SW480 (cell line): ENCODE data around the gene CDS1.
A peak's percentile ranks its signal among the peaks of the same experiment; 100 is the strongest.
"Not testable (repeated sequence)": the region's sequence is repeated elsewhere in the genome, so short reads cannot be mapped to it uniquely, and the experiment has no call there.

ENCODE experiments used
- DNase-seq: peaks from one replicate; pipeline ENCODE4 v3.0.0-alpha.2; 2016; ENCODE audit warnings: low spot score

The CDS1 gene

DNA sequence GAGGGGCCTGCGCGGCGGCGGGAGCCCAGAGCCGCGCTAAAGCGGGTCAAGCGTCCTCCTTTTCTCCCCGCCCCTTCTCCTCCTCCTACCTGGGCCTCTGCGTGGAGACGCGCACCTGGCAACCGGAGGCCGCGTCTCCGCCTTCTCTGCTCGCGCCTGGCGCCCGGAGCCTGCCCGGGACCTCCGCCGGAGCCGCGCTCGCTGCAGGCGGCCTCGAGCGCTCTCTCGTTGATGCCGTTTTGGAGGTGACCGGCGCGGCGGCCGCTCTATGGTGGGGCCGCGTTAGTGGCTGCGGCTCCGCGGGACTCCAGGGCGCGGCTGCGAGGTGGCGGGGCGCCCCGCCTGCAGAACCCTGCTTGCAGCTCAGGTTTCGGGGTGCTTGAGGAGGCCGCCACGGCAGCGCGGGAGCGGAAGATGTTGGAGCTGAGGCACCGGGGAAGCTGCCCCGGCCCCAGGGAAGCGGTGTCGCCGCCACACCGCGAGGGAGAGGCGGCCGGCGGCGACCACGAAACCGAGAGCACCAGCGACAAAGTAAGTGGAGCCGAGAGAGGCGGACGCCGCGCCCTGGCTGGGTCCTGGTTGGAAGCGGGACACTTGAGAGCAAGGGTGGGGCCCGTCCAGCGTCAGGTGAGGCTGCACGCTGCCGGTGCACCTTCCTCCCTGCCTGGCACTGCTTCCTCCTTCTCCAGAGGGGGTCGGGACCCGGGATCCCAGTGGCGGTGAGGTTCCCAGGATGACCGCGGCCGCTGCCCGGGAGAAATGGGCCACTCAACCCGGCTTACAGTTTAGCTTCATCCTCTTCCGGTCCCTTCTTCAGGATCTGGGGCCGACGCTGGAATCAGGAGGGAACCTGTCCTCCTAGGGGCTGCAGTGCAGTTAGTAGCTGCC, at the start of gene CDS1:
CDS1 (plus strand) TSS at position 140 of the 888 bp plus-strand sequence; CDS start at position 415, 275 bp downstream.
- peak; percentile 66 for DNase-seq

DNA sequence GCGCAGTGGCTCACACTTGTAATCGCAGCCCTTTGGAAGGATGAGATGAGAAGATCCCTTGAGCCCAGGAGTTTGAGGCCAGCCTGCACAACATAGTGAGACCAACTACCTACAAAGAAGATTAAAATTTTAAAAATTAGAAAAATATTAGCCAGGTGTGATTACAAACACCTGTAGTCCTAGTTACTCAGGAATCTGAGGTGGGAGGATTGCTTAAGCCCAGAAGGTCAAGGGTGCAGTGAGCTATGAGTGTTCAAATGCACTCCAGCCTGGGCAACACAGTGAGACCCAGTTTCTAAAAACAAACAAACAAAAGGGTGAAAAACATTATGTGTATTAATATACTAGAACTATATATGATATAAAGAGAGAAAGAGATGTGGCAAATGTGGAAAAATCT, 47.0 kb upstream of the CDS1 start:
- no peak for DNase-seq

- DNase-seq = no peak
These were observed 37.8 kb upstream of the CDS1 start for GRCh38 chr4:84545093-84545492.

- no peak for DNase-seq
These were observed 35.7 kb upstream of the CDS1 start for GRCh38 chr4:84547211-84547610.

DNA sequence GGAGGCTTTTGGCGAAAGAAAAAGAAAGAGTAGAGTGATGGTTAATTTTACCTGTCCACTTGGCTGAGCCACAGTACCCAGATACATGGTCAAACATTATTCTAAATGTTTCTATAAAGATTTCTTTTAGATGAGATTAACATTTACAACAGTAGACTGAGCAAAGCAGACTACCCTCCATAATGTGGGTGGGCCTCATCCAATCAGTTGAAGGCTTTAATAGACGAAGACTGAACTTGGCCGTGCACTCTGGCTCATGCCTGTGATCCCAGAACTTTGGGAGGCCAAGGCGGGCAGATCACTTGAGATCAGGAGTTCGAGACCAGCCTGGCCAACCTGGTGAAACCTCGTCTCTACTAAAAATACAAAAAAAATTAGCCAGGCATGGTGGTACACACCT, 33.7 kb upstream of the CDS1 start:
- DNase-seq = not testable (repeated sequence)

DNA sequence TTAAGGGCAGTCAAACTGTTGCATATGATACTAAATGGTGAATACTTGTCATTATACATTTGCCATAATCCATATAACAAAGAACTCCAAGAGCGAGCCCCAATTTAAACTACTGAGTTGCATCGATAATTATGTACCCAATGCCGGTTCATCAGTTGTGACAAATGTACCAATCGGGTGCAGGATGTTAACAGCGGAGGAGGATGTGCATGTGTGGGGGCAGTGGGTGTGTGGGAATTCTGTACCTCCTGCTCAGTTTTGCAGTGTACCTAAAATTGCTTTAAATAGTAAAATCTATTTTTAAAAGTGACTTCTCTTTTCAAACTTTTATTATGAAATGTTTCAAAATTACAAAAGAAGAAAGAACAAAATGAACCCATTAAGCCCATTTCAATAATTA, 20.8 kb upstream of the CDS1 start:
- DNase-seq = no peak

GRCh38 chr4:84563002-84563401, 19.9 kb upstream of the CDS1 start:
- DNase-seq = no peak

GRCh38 chr4:84565951-84566350, 17.0 kb upstream of the CDS1 start:
- no peak for DNase-seq

- no peak for DNase-seq
These were observed 14.4 kb upstream of the CDS1 start for GRCh38 chr4:84568496-84568895.

DNA sequence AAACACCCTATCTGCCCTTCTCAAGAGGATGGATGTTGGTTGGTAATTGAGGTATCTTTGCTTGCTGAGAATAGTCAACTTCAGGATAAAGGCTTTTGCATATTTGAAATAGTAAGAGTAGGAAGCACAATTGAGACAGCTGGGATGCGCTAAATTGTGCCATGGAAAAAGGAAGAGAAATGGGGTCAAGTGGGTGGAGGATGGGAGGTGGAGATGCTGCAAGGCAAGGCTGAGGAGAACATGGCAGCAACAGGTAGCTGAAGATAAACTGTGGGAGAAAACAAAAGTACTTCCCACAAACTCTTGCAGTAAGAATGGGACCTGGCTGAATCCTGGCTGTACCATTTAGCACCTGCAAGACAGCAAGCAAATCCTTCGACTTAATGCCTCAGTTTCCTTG, 13.9 kb upstream of the CDS1 start:
- no peak for DNase-seq

GRCh38 chr4:84573385-84574068, 9.4 kb upstream of the CDS1 start:
- DNase-seq = no peak

GRCh38 chr4:84574069-84574720, 8.7 kb upstream of the CDS1 start:
- DNase-seq = no peak

DNA sequence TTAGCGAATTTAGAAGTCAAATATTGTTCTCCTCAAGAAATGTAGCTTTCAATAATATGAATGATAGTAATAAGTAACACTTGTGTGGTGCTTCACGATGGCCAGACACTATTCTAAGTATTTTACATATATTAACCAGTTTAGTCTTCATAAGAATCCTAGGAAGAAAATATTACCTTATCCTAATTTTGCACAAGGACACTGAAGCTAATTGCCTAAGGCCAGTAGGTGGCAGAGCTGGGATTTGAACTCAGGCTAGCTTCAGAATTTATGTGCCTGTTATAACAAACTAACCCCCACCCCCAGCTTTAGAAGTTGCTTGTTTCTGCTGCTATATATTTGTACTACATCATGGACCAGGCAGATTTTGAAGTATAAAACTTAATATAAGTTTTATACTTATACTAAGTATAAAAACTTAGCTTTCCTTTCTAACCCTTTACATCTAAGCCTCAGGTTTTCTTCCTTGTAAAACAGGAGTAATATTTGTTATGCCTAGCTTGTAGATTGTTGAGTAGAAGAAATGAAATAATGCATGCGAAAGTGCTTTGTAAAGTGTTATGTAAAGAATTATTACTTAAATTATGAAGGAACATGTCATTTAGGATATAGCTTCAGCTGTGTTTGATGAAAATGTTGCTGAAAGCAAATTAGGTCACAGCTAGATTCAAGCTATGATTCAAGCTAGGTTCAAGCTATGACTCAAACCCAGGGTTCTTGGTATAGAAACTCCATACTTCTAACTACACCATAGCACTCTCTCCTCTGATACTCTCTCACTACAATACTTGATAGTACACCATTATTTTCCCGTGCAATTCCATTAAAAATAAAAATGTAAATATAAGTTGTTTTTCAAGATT, 4.2 kb upstream of the CDS1 start:
- DNase-seq = peak; percentile 17

- DNase-seq = no peak
These were observed 3.5 kb upstream of the CDS1 start for GRCh38 chr4:84579403-84579776.

DNA sequence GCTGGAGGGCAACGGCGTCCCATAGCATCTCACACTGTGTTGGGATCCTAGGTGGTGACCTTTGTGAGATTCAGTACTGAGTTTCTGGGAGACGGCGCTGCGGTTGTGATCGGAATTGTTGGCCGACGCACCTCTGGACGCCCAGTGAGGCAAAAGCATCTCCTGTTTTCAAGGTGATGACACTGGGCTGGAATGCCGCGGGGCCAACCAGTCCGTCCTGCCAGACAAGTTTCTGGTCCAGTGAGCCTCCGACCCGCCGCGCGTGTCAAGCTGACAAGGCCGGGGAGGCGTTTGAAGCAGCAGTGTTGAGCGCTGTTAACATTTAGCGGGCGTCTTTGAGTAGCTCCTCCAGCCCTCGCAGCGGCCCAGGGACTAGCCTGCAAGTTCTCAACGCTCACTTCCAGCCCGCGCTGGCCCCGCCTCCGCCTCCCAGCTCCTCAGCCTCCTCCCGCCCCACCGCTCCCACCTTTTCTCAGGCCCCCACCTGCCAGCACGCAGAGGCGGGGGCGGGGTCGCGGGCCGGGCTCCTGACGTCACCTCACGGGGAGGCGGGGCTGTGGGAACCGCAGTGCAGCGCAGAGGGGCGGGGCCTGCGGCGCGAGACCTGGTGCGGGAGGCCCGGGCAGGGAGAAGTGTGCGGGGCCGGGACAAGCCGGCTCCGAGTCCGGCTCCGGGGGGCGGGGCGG, 482 bp upstream of the CDS1 start:
- peak; percentile 75 for DNase-seq

GRCh38 chr4:84583876-84584380, 1.0 kb downstream of the CDS1 start:
- no peak for DNase-seq

- DNase-seq = no peak
These were observed 2.3 kb downstream of the CDS1 start for GRCh38 chr4:84585251-84585650.

DNA sequence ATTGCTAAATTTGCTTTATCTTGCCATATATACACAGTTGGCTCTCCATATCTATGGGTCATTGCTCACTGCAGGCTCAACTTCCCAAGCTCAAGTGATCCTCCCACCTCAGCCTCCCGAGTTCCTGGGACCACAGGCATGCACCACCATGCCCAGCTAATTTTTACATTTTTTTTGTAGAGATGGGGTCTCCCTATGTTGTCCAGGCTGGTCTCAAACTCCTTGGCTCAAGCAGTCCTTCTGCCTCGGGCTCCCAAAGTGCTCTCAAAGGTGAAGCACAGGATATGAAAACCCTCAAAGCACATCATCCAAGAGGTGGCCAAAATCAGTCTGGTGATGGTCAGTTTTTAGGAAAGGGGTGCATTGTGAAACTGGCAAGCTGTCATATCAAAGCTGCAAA, 11.8 kb downstream of the CDS1 start:
- no peak for DNase-seq

DNA sequence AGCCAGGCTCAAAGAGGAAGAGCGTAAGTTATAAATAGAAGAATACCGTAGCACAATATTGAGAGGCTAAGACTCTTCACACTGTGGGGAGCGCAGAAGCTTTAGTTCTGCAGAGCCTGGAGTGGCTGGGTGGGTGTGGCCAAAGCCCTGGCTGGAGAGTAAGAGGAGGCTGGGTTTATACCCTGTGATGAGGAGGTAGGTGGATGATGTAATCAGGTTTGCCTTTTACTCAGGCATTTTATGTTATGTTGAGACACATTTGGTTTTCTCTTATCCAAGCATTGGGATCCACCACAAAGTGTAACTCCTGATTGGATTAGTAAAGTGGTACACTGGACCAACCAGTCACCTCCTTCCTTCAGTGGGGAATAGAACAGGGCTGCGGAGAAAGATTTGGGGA, 13.9 kb downstream of the CDS1 start:
- DNase-seq = peak; percentile 50

GRCh38 chr4:84597450-84597849, 14.5 kb downstream of the CDS1 start:
- peak; percentile 1 for DNase-seq

DNA sequence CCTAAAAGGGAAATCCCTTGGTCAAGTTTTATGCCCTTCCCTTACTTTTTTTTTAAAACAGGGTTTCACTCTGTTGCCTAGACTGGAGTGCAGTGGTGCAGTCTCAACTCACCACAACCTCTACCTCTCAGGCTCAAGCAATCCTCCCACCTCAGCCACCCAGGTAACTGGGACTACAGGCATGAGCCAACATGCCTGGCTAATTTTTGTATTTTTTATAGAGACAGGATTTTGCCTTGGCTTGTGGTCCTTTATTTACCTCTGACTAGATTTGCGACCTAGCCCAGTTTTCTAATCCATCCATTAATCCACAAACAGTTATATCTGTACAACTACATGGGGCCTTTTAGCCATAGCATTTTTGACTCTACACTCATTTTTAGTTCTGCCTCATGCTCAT, 23.7 kb downstream of the CDS1 start:
- DNase-seq = no peak
